ENCODE data around the gene ZNF408. TPM values are rescaled to one million over a fixed set of nuclear protein-coding genes. Genes with fewer than 3 reads are reported as not detected.
"Not testable (repeated sequence)": the region's sequence is repeated elsewhere in the genome, so short reads cannot be mapped to it uniquely, and the experiment has no call there.

Gene ZNF408
- total RNA-seq, 2 donors from 2014 or later: 9.9 to 17.8 TPM

GRCh38 chr11:46710821-46711269 is 10.0 kb downstream of the ZNF408 start:
- intact Hi-C loops (cut with DNase I): no loop called here
- TF ChIP-seq POLR2A (IDR thresholded peaks at IDR 0.05) (no peak), CTCF (IDR thresholded peaks at IDR 0.05) (no peak), POLR2AphosphoS5 (IDR thresholded peaks at IDR 0.05) (peak; percentile 28)
- H3K36me3 ChIP-seq: peaks cover 0 to 6% of the 10 kb centered on the region in 2 donors
- no peaks in the 10 kb centered on the region for H3K4me1 ChIP-seq (replicated peaks)
- 59% methylated on average over 10 of the region's 10 CpGs for WGBS
- H3K27ac ChIP-seq: peak overlapping the region; percentile 55 to 63
- no peaks in the 10 kb centered on the region for H3K27me3 ChIP-seq (replicated peaks; ENCODE audit: insufficient read depth)
- H3K4me3 ChIP-seq: no peak overlapping the region
- H3K9me3 ChIP-seq: no peaks in the 10 kb centered on the region
- no peak for DNase-seq (ENCODE audit: low spot score)

GRCh38 chr11:46711303-46711702 is 10.5 kb downstream of the ZNF408 start:
- intact Hi-C loops (cut with DNase I): no loop called here
- Histone ChIP-seq H3K4me3 (no peak overlapping the region), H3K27me3 (replicated peaks; ENCODE audit: insufficient read depth) (no peaks in the 10 kb centered on the region), H3K36me3 (peaks cover 0 to 2% of the 10 kb centered on the region in 2 donors), H3K27ac (peak overlapping the region; percentile 55 to 63), H3K4me1 (replicated peaks) (no peaks in the 10 kb centered on the region), H3K9me3 (no peaks in the 10 kb centered on the region)
- TF ChIP-seq POLR2AphosphoS5 (IDR thresholded peaks at IDR 0.05): no peak
- no peak for TF ChIP-seq POLR2A (IDR thresholded peaks at IDR 0.05)
- TF ChIP-seq CTCF (IDR thresholded peaks at IDR 0.05): no peak
- no peak for DNase-seq (ENCODE audit: low spot score)
- WGBS: 70% methylated on average over 5 of the region's 5 CpGs

GRCh38 chr11:46712874-46713576 is 12.2 kb downstream of the ZNF408 start:
- Histone ChIP-seq H3K4me3 (no peak overlapping the region), H3K9me3 (no peaks in the 10 kb centered on the region), H3K27ac (no peak overlapping the region), H3K27me3 (replicated peaks; ENCODE audit: insufficient read depth) (no peaks in the 10 kb centered on the region), H3K36me3 (no peaks in the 10 kb centered on the region), H3K4me1 (replicated peaks) (no peaks in the 10 kb centered on the region)
- intact Hi-C loops (cut with DNase I): no loop called here
- 93% methylated on average over 7 of the region's 7 CpGs for WGBS
- TF ChIP-seq POLR2A (IDR thresholded peaks at IDR 0.05): no peak
- TF ChIP-seq CTCF (IDR thresholded peaks at IDR 0.05): no peak
- no peak for TF ChIP-seq POLR2AphosphoS5 (IDR thresholded peaks at IDR 0.05)
- no peak for DNase-seq (ENCODE audit: low spot score)

GRCh38 chr11:46717825-46718154 is 17.0 kb downstream of the ZNF408 start:
- H3K27ac ChIP-seq; intact Hi-C loops (cut with DNase I); H3K4me3 ChIP-seq; DNase-seq (ENCODE audit: low spot score); H3K27me3 ChIP-seq (replicated peaks; ENCODE audit: insufficient read depth); H3K36me3 ChIP-seq; H3K9me3 ChIP-seq; H3K4me1 ChIP-seq (replicated peaks): not testable (repeated sequence)
- WGBS: 96% methylated on average over 2 of the region's 2 CpGs

GRCh38 chr11:46718155-46719019 is 17.6 kb downstream of the ZNF408 start:
- H3K27me3 ChIP-seq (replicated peaks; ENCODE audit: insufficient read depth): no peaks in the 10 kb centered on the region
- TF ChIP-seq CTCF (IDR thresholded peaks at IDR 0.05) (no peak), POLR2A (IDR thresholded peaks at IDR 0.05) (no peak), POLR2AphosphoS5 (IDR thresholded peaks at IDR 0.05) (no peak)
- H3K9me3 ChIP-seq: no peaks in the 10 kb centered on the region
- no peak for DNase-seq (ENCODE audit: low spot score)
- no peaks in the 10 kb centered on the region for H3K36me3 ChIP-seq
- intact Hi-C loops (cut with DNase I): no loop called here
- no peaks in the 10 kb centered on the region for H3K4me1 ChIP-seq (replicated peaks)
- H3K27ac ChIP-seq: no peak overlapping the region
- 72% methylated on average over 11 of the region's 11 CpGs for WGBS
- H3K4me3 ChIP-seq: no peak overlapping the region

Measured in prostate gland (tissue), 2 donors.